ENCODE results near the gene BMP7.
"Not testable (repeated sequence)": the region's sequence is repeated elsewhere in the genome, so short reads cannot be mapped to it uniquely, and the experiment has no call there.

Gene BMP7

GRCh38 chr20:57249073-57249472 is 17.4 kb downstream of the BMP7 start:
- DNase-seq (ENCODE audit: low spot score), result no peak

GRCh38 chr20:57248132-57248797 is 18.2 kb downstream of the BMP7 start:
- no peak for DNase-seq (ENCODE audit: low spot score)

- no peak for DNase-seq (ENCODE audit: low spot score)
These were observed 19.0 kb downstream of the BMP7 start for GRCh38 chr20:57247292-57247965.

- DNase-seq (ENCODE audit: low spot score), result no peak
These were observed 20.4 kb downstream of the BMP7 start for GRCh38 chr20:57245997-57246396.

- DNase-seq (ENCODE audit: low spot score), result no peak
These were observed 21.7 kb downstream of the BMP7 start for GRCh38 chr20:57244627-57245214.

- DNase-seq (ENCODE audit: low spot score), result no peak
These were observed 22.2 kb downstream of the BMP7 start for GRCh38 chr20:57244221-57244585.

- DNase-seq (ENCODE audit: low spot score), result no peak
These were observed 22.8 kb downstream of the BMP7 start for GRCh38 chr20:57243480-57244220.

GRCh38 chr20:57242414-57242813 is 24.0 kb downstream of the BMP7 start:
- no peak for DNase-seq (ENCODE audit: low spot score)

GRCh38 chr20:57241363-57241991 is 25.0 kb downstream of the BMP7 start:
- DNase-seq (ENCODE audit: low spot score), result no peak

GRCh38 chr20:57240581-57241362 is 25.7 kb downstream of the BMP7 start:
- DNase-seq (ENCODE audit: low spot score), result no peak

GRCh38 chr20:57239725-57240124 is 26.7 kb downstream of the BMP7 start:
- not testable (repeated sequence) for DNase-seq (ENCODE audit: low spot score)

GRCh38 chr20:57239324-57239723 is 27.1 kb downstream of the BMP7 start:
- not testable (repeated sequence) for DNase-seq (ENCODE audit: low spot score)

- DNase-seq (ENCODE audit: low spot score), result no peak
These were observed 28.4 kb downstream of the BMP7 start for GRCh38 chr20:57238089-57238488.

GRCh38 chr20:57237585-57237953 is 28.9 kb downstream of the BMP7 start:
- DNase-seq (ENCODE audit: low spot score), result no peak

- no peak for DNase-seq (ENCODE audit: low spot score)
These were observed 29.4 kb downstream of the BMP7 start for GRCh38 chr20:57236813-57237584.

GRCh38 chr20:57234556-57235251 is 31.7 kb downstream of the BMP7 start:
- no peak for DNase-seq (ENCODE audit: low spot score)

- no peak for DNase-seq (ENCODE audit: low spot score)
These were observed 34.5 kb downstream of the BMP7 start for GRCh38 chr20:57231951-57232428.

GRCh38 chr20:57231161-57231560 is 35.3 kb downstream of the BMP7 start:
- no peak for DNase-seq (ENCODE audit: low spot score)

GRCh38 chr20:57230247-57230646 is 36.2 kb downstream of the BMP7 start:
- DNase-seq (ENCODE audit: low spot score), result no peak

GRCh38 chr20:57229490-57229889 is 37.0 kb downstream of the BMP7 start:
- DNase-seq (ENCODE audit: low spot score), result no peak

All from hematopoietic multipotent progenitor cell treated with erythropoietin and hydrocortisone succinate and interleukin-3 and kit ligand, for 15 days (in vitro differentiated cells).